Neural progenitor cell (in vitro differentiated cells): ENCODE data around the gene PP2D1.

Experiments used
- EZH2 ChIP-seq: fragments of 200-600 bp; sonication (generic); IDR thresholded peaks from 2 replicates; pipeline ENCODE4 v1.6.1; 2017; ENCODE audit warnings: antibody characterized with exemption, mild to moderate bottlenecking, moderate library complexity
- TF ChIP-seq, protein P1 (sequence below): fragments of 200-600 bp; sonication (generic); IDR thresholded peaks from 2 replicates; pipeline ENCODE4 v1.5.1; 2017; ENCODE audit warnings: antibody characterized with exemption, mild to moderate bottlenecking

GRCh38 chr3:20039765-20040547, 27.9 kb upstream of the PP2D1 start, which contains the start of gene KAT2B:
- TF ChIP-seq EZH2: no peak
- TF ChIP-seq, protein P1, sequence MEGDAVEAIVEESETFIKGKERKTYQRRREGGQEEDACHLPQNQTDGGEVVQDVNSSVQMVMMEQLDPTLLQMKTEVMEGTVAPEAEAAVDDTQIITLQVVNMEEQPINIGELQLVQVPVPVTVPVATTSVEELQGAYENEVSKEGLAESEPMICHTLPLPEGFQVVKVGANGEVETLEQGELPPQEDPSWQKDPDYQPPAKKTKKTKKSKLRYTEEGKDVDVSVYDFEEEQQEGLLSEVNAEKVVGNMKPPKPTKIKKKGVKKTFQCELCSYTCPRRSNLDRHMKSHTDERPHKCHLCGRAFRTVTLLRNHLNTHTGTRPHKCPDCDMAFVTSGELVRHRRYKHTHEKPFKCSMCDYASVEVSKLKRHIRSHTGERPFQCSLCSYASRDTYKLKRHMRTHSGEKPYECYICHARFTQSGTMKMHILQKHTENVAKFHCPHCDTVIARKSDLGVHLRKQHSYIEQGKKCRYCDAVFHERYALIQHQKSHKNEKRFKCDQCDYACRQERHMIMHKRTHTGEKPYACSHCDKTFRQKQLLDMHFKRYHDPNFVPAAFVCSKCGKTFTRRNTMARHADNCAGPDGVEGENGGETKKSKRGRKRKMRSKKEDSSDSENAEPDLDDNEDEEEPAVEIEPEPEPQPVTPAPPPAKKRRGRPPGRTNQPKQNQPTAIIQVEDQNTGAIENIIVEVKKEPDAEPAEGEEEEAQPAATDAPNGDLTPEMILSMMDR: peak; percentile 63
